Adrenal gland (tissue), 12 donors: ENCODE measurements around the gene PDK2. TPM values are rescaled to one million over a fixed set of nuclear protein-coding genes. Genes with fewer than 3 reads are reported as not detected.

Experiments used
- DNase-seq, 7 donors: peaks; one replicate each; pipeline ENCODE4 v3.0.0-alpha.2; 2019 to 2020
- H3K27ac ChIP-seq, 5 donors: fragments of 200-600 bp; sonication (generic) in 4 of 5; 1 replicate in 3 of 5; 2 replicates in 2 of 5; pipeline versions ENCODE4 v1.5.1 to v1.8.0; 2016 to 2020; ENCODE audit warnings: mild to moderate bottlenecking in 1 of 5
- H3K27me3 ChIP-seq: fragments of 200-600 bp; 2 replicates; pipeline ENCODE4 v1.8.0; 2021
- H3K36me3 ChIP-seq, 2 donors: fragments of 200-600 bp; replicated peaks in 1 of 2; 1 replicate in 1 of 2; 2 replicates in 1 of 2; pipeline versions ENCODE4 v1.5.1 to v1.8.0; 2018 to 2022
- H3K4me1 ChIP-seq, 2 donors: fragments of 200-600 bp; replicated peaks in 1 of 2; 1 replicate in 1 of 2; 2 replicates in 1 of 2; pipeline versions ENCODE4 v1.5.1 to v1.8.0; 2018 to 2021
- H3K4me3 ChIP-seq, 4 donors: fragments of 200-600 bp; sonication (generic) in 3 of 4; one replicate each; pipeline ENCODE4 v1.5.1; 2016 to 2018
- H3K9me3 ChIP-seq, 3 donors: fragments of 200-600 bp; sonication (generic) in 1 of 3; replicated peaks in 1 of 3; 1 replicate in 2 of 3; 2 replicates in 1 of 3; pipeline versions ENCODE4 v1.5.1 to v1.8.0; 2016 to 2021
- POLR2A ChIP-seq, 2 donors: fragments of 450-650 bp; IDR thresholded peaks; one replicate each; pipeline ENCODE4 v1.6.1; 2017; ENCODE audit warnings: antibody characterized with exemption in 2 of 2, mild to moderate bottlenecking in 2 of 2, moderate library complexity in 1 of 2
- WGBS, 4 donors: extraction: QIAGEN DNeasy Blood & Tissue Kit in 2 of 4; methylation state at CpG; one replicate each; pipeline versions ENCODE4 v1.1.5 to v1.1.7; 2013 to 2017; 5-methylcytosine and 5-hydroxymethylcytosine counted together
- intact Hi-C, 2 donors: fragments of 100-400 bp; cut with DNase I; formaldehyde crosslinking; loops; one replicate each; pipeline versions ENCODE4 v1.14.1 to v1.15.0; 2022 to 2023
- polyA plus RNA-seq, 3 donors: library from polyadenylated mRNA; stranded (reverse); fragments of 200-250 nt in 2 of 3; fragments of 350-450 nt in 1 of 3; fragmentation: Illumina TruSeq in 1 of 3; extraction: RNeasy Lipid Tissue Mini Kit (QIAGEN cat#74804) in 1 of 3; gene quantifications; one replicate each; pipeline ENCODE4 v1.2.3, GENCODE V29; 2013 to 2014
- total RNA-seq, 9 donors: library from RNA; depleted of rRNA in 4 of 9; stranded (reverse); fragments of >200 nt in 4 of 9; fragments of 120-200 nt in 1 of 9; fragmentation: NEBNext Ultra II Directional in 1 of 9; extraction: Animal tissue kit (Norgen Biotek cat#: 25700) in 1 of 9; gene quantifications; one replicate each; pipeline versions ENCODE4 v1.1.0 to v1.2.4, GENCODE V29; 2013 to 2023
- TF ChIP-seq, protein P1 (sequence below), 6 experiments: fragments of 450-650 bp in 4 of 6; fragments of 200-600 bp in 2 of 6; sonication (generic) in 1 of 6; IDR thresholded peaks; 1 replicate in 5 of 6; 2 replicates in 1 of 6; pipeline versions ENCODE4 v1.5.1 to v1.8.0; 2016 to 2021; ENCODE audit warnings: antibody characterized with exemption in 6 of 6, mild to moderate bottlenecking in 2 of 6, moderate library complexity in 1 of 6
- donor health status: healthy with polysubstance abuse.
- donor health status: Bipolar disorder and iron deficiency.
- donor health status: DM: yes; HTN: yes; CAD: no.
- donor health status: DM: no; HTN: no; CAD: no.
- donor health status: DM: no; HTN: no; CAD: no.
- donor health status: DM: yes; HTN: yes; CAD: no.

The PDK2 gene
- total and polyA plus RNA-seq, 12 donors, result 28.4 to 225 (median 124) TPM

DNA sequence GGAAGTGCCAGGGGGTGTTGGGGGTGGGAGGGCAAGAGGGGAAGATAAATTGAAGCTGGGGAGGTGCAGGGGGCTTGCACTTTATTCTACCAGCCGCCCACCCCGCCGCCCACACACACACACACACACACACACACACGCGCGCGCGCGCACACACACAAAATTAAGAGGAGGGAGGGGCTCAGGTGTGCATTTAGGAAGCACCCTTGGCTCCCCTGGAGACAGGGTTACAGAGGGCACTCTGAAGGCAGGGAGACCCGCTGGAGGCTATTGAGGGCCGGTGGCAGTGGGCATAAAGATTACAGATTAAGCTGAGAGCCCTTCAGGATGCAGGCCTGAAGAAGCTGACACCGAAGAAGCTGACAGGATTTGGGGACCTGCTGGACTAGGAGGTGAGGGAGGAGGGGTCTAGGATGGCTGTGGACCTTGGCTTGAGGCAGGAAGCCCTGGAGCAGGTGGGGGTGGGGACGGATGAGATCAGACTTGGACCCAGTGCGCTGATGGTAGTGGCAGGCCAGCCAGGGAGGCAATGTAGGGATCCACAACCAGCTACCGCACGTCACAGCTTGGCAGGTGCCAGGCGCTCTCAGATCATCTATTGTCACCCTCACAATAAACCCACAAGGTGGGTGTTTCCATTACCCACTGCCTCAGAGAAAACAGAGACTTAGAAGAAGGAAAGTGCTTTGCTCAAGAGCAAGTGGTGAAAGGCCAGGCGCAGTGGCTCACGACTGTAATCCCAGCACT lies 35.6 kb downstream of the PDK2 start:
- Histone ChIP-seq H3K9me3 (no peaks in the 10 kb centered on the region), H3K4me3 (peak overlapping the region in 1 of 4 donors; percentile 68), H3K27me3 (no peaks in the 10 kb centered on the region), H3K36me3 (peaks cover 0 to 18% of the 10 kb centered on the region in 2 donors), H3K4me1 (peaks cover 24 to 25% of the 10 kb centered on the region in 2 donors), H3K27ac (no peak overlapping the region)
- WGBS, 4 donors, result 61 to 79% (median 68%) methylated on average over 10 to 19 of the region's 19 CpGs
- intact Hi-C loops, result no loop called here
- peak in 3 of 7 donors; percentile 11 to 61 (median 19) for DNase-seq
- TF ChIP-seq, protein P1, sequence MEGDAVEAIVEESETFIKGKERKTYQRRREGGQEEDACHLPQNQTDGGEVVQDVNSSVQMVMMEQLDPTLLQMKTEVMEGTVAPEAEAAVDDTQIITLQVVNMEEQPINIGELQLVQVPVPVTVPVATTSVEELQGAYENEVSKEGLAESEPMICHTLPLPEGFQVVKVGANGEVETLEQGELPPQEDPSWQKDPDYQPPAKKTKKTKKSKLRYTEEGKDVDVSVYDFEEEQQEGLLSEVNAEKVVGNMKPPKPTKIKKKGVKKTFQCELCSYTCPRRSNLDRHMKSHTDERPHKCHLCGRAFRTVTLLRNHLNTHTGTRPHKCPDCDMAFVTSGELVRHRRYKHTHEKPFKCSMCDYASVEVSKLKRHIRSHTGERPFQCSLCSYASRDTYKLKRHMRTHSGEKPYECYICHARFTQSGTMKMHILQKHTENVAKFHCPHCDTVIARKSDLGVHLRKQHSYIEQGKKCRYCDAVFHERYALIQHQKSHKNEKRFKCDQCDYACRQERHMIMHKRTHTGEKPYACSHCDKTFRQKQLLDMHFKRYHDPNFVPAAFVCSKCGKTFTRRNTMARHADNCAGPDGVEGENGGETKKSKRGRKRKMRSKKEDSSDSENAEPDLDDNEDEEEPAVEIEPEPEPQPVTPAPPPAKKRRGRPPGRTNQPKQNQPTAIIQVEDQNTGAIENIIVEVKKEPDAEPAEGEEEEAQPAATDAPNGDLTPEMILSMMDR (IDR thresholded peaks at IDR 0.05), result no peak
- no peak for TF ChIP-seq POLR2A (IDR thresholded peaks at IDR 0.05)

DNA sequence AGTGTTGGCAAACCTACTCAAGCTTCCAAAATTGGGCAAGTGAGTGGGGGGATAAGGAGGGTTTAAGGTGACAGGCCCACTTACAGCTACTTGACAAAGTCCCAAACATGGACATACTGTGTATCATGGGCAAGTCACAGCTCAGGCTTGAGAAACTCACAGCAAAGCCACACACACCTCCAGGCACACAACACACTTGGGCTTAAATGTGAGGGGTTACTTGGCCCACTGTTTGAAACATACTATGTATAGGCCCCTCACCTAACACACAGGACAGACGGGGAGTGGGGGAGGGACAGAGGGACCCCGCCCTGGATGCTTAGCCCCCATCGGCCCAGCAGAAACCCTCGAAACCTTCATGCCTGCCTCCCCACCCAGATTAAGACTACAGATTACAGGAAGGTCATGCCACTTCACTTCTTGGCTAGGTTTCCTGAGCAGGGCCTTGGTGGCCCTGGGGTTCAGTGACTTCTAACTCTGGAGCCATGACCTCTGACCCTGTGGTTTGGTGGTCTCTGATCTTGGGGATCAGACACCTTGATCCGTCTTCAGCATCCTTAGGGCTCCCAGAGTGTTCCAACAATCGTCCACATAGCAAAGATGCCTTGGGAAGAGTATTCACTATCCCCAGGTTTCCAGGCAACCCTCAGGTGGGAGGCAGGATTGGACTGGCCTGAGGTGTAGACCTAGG lies 37.1 kb downstream of the PDK2 start:
- Histone ChIP-seq H3K36me3 (peaks cover 0 to 33% of the 10 kb centered on the region in 2 donors), H3K27me3 (no peaks in the 10 kb centered on the region), H3K4me1 (peaks cover 24% of the 10 kb centered on the region in 2 donors), H3K27ac (peak overlapping the region in 4 of 5 donors; percentile 65 to 82 (median 72)), H3K4me3 (no peak overlapping the region), H3K9me3 (no peaks in the 10 kb centered on the region)
- TF ChIP-seq POLR2A (IDR thresholded peaks at IDR 0.05), result no peak
- TF ChIP-seq, protein P1 (IDR thresholded peaks at IDR 0.05), result no peak
- DNase-seq, result peak in 2 of 7 donors; percentile 14 to 31
- 68 to 76% (median 74%) methylated on average over 2 to 6 of the region's 6 CpGs for WGBS, 4 donors
- intact Hi-C loops, result no loop called here

DNA sequence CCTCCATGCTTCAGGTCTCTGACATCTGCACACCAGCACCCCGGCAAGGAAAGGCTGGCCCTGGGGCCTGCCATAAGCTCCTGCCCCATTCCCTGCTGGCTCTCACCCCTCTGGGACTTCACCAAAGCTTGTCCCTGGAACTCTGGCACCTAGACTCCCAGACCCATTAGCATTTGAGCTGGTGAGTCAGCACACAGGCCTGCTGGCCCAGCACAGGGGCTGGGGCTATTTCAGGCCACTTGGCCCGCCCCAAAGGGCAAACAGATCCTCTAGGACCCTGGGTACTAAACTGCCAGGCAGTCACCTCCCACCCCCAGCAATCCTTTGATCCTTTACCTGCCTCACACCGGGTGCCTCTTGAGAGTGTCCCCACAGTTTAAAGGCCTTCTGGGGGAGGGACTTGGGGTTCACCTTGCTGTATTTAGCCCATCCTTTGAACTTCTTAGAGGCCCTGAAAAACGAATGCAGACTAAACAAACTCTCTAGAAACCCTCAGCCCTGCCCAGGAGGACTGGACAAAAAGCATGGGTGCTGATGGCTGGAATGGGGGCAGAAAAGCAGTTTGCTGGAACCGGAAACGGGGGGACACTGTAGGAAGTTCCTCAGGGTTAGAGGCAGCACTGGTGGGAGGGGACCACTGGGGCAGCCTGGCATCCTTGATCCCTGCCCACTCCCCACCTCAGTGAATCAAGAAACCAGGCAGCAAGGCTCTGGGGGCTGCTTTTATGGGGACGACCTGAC lies 38.0 kb downstream of the PDK2 start:
- no peaks in the 10 kb centered on the region for H3K9me3 ChIP-seq
- no peak overlapping the region for H3K4me3 ChIP-seq
- peaks cover 0 to 42% of the 10 kb centered on the region in 2 donors for H3K36me3 ChIP-seq
- no peaks in the 10 kb centered on the region for H3K27me3 ChIP-seq
- no peak for TF ChIP-seq POLR2A (IDR thresholded peaks at IDR 0.05)
- TF ChIP-seq, protein P1 (IDR thresholded peaks at IDR 0.05), result no peak
- DNase-seq, result peak; percentile 68 to 87 (median 87)
- peaks cover 21 to 24% of the 10 kb centered on the region in 2 donors for H3K4me1 ChIP-seq
- peak overlapping the region; percentile 60 to 82 (median 67) for H3K27ac ChIP-seq
- 35 to 58% (median 41%) methylated on average over 6 to 7 of the region's 7 CpGs for WGBS, 4 donors
- intact Hi-C loops, result no loop called here

DNA sequence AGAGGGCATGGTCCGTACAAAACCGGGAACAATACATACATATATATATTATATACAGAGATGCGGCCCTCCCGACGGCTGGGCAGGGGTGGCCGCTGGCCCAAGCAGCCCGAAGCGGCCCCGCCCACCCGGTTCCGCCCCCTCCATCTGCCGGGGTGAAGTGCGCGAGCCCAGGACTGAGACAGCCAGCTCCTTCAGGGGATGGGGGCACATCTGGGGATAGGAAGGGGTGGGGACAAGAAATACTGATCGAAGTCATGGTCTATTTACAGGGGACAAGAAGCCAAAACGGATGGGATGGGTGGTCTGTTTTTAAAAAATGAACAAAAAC lies 38.6 kb downstream of the PDK2 start:
- Histone ChIP-seq H3K27ac (peak overlapping the region in 4 of 5 donors; percentile 65 to 82 (median 72)), H3K4me3 (no peak overlapping the region), H3K9me3 (no peaks in the 10 kb centered on the region), H3K4me1 (peaks cover 21 to 24% of the 10 kb centered on the region in 2 donors), H3K27me3 (no peaks in the 10 kb centered on the region), H3K36me3 (peaks cover 0 to 48% of the 10 kb centered on the region in 2 donors)
- intact Hi-C loops, result no loop called here
- peak in 5 of 7 donors; percentile 14 to 41 (median 37) for DNase-seq
- TF ChIP-seq POLR2A (IDR thresholded peaks at IDR 0.05), result no peak
- TF ChIP-seq, protein P1 (IDR thresholded peaks at IDR 0.05), result no peak
- 35 to 76% (median 41%) methylated on average over 2 to 16 of the region's 16 CpGs for WGBS, 4 donors
